GM12878 (cell line): ENCODE measurements around the gene KIAA1671. TPM values are rescaled to one million over a fixed set of nuclear protein-coding genes. Genes with fewer than 3 reads are reported as not detected.

Experiments used
- ATAC-seq: fragments of 200-7000 bp; cut with Tn5 transposase; 3 replicates; pipeline ENCODE4 v1.9.1; 2020; ENCODE audit warnings: mild to moderate bottlenecking, moderate library complexity
- BruUV-seq: library from RNA; stranded (reverse); fragments of 400-500 nt; replicated peaks from 2 replicates; lab custom pipeline; 2021; lab: Mats Ljungman, UMichigan
- CTCF ChIA-PET: fragments of 300-600 bp; sonication (Branson Sonifier 250); formaldehyde crosslinking; extraction: SDS; loops from one replicate; lab custom pipeline; 2021; ENCODE audit warnings: inconsistent platforms; lab: Yijun Ruan, JAX
- POLR2A ChIA-PET: fragments of 350-600 bp; formaldehyde crosslinking; extraction: SDS; loops from one replicate; lab custom pipeline; 2021; ENCODE audit warnings: inconsistent platforms; lab: Charles Lee
- RAD21 ChIA-PET: fragments of 300-600 bp; sonication (Branson Sonifier 250); formaldehyde crosslinking; loops from one replicate; lab custom pipeline; 2023; ENCODE audit warnings: antibody characterized with exemption; ENCODE audit not compliant: unreplicated experiment; lab: Charles Lee
- SMC1A ChIA-PET: fragments of 300-600 bp; sonication (Branson Sonifier 250); formaldehyde crosslinking; loops from one replicate; lab custom pipeline; 2023; ENCODE audit not compliant: unreplicated experiment, uncharacterized antibody; lab: Charles Lee
- DNase-seq: peaks from one replicate; pipeline ENCODE4 v3.0.0-alpha.2; 2011; ENCODE audit warnings: low read depth, low spot score
- FAIRE-seq: peaks from 3 replicates; lab custom pipeline; 2011; peaks lifted over from hg19 to GRCh38; lab: Jason Lieb, UNC
- H2AFZ ChIP-seq: 2 replicates; pipeline ENCODE4 v1.6.0; 2011; ENCODE audit warnings: low read depth, low read length, control low read depth; ENCODE audit not compliant: control insufficient read depth
- H3K27ac ChIP-seq: 2 replicates; pipeline ENCODE4 v1.5.1; 2011; ENCODE audit warnings: control low read depth; ENCODE audit not compliant: control insufficient read depth, insufficient read depth
- H3K27me3 ChIP-seq, 2 experiments: replicated peaks in 1 of 2; 2 replicates each; pipeline versions ENCODE4 v1.6.0 to v1.6.1; 2011; ENCODE audit warnings: low read length in 1 of 2; ENCODE audit not compliant: control insufficient read depth in 2 of 2, insufficient read depth in 2 of 2
- H3K36me3 ChIP-seq, 2 experiments: 2 replicates each; pipeline ENCODE4 v1.5.1; 2011; ENCODE audit warnings: low read length in 1 of 2; ENCODE audit not compliant: control insufficient read depth in 2 of 2, insufficient read depth in 2 of 2
- H3K4me1 ChIP-seq: 2 replicates; pipeline ENCODE4 v1.6.1; 2011; ENCODE audit warnings: mild to moderate bottlenecking, low read length, moderate library complexity, mixed read lengths; ENCODE audit not compliant: control insufficient read depth, insufficient read depth
- H3K4me2 ChIP-seq: 2 replicates; pipeline ENCODE4 v1.6.0; 2011; ENCODE audit warnings: control low read depth; ENCODE audit not compliant: control insufficient read depth, insufficient read depth
- H3K4me3 ChIP-seq: fragments of 200-600 bp; sonication (generic); 2 replicates; pipeline ENCODE4 v1.5.1; 2016
- H3K79me2 ChIP-seq: 2 replicates; pipeline ENCODE4 v1.6.0; 2011; ENCODE audit warnings: low read length; ENCODE audit not compliant: control insufficient read depth, insufficient read depth
- H3K9ac ChIP-seq: 2 replicates; pipeline ENCODE4 v1.8.0; 2011; ENCODE audit warnings: low read length, control low read depth, mixed read lengths; ENCODE audit not compliant: control insufficient read depth, insufficient read depth
- H3K9me3 ChIP-seq: replicated peaks from 3 replicates; pipeline ENCODE4 v1.5.1; 2011; ENCODE audit warnings: mild to moderate bottlenecking, low read length; ENCODE audit not compliant: control insufficient read depth, insufficient read depth
- H4K20me1 ChIP-seq: 2 replicates; pipeline ENCODE4 v1.6.0; 2011; ENCODE audit not compliant: control insufficient read depth, insufficient read depth
- CREM ChIP-seq: IDR thresholded peaks from 2 replicates; pipeline ENCODE4 v1.6.1; 2014; ENCODE audit warnings: antibody characterized with exemption, low read depth
- FOXM1 ChIP-seq: IDR thresholded peaks from 2 replicates; pipeline ENCODE4 v1.6.1; 2012; ENCODE audit warnings: low read depth, mild to moderate bottlenecking, inconsistent platforms, low read length, moderate library complexity
- KAT2A ChIP-seq: conservative IDR thresholded peaks from 2 replicates; pipeline ENCODE4 v1.6.1; 2011; ENCODE audit warnings: low read depth, low read length; ENCODE audit not compliant: control insufficient read depth
- NR2C2 ChIP-seq: IDR thresholded peaks from 2 replicates; pipeline ENCODE4 v1.6.1; 2011; ENCODE audit warnings: borderline replicate concordance, low read depth; ENCODE audit not compliant: control insufficient read depth, insufficient read length
- SMAD5 ChIP-seq: IDR thresholded peaks from 2 replicates; pipeline ENCODE4 v1.6.1; 2016; ENCODE audit warnings: antibody characterized with exemption, low read depth
- YBX1 ChIP-seq: fragments of 450-650 bp; IDR thresholded peaks from 2 replicates; pipeline ENCODE4 v1.6.1; 2016; ENCODE audit warnings: antibody characterized with exemption
- YY1 ChIP-seq: IDR thresholded peaks from 2 replicates; pipeline ENCODE4 v1.6.1; 2011; ENCODE audit warnings: low read depth, mild to moderate bottlenecking, low read length
- ZSCAN29 ChIP-seq: fragments of 450-650 bp; IDR thresholded peaks from 2 replicates; pipeline ENCODE4 v1.6.1; 2017; ENCODE audit warnings: mild to moderate bottlenecking, moderate library complexity
- WGBS: methylation state at CpG from one replicate; pipeline ENCODE4 v1.1.6; 2016; ENCODE audit warnings: low lambda C conversion rate; ENCODE audit not compliant: insufficient replicate concordance, insufficient coverage; ENCODE audit errors: missing lambda C conversion rate; 5-methylcytosine and 5-hydroxymethylcytosine counted together
- in situ Hi-C: fragments of 300-500 bp; cut with MboI; formaldehyde crosslinking; loops from 9 replicates; pipeline ENCODE4 v1.14.3; 2018; ENCODE audit warnings: mixed read lengths
- intact Hi-C: fragments of 100-400 bp; cut with micrococcal nuclease; formaldehyde crosslinking; loops from one replicate; pipeline ENCODE4 v1.14.2; 2022; ENCODE audit not compliant: unreplicated experiment
- polyA plus RNA-seq, 11 experiments: library from polyadenylated mRNA; depleted of rRNA in 4 of 11; unstranded in 6 of 11; stranded (reverse) in 5 of 11; fragments of >200 nt; fragmentation: Nextera tagmentation in 4 of 11; fragmentation: Illumina TruSeq in 1 of 11; extraction: Ambion mirVana in 4 of 11; extraction: Trizol in 1 of 11; gene quantifications; 1 replicate in 1 of 11; 2 replicates in 10 of 11; pipeline versions ENCODE4 v1.2.1 to v1.2.3, GENCODE V29; 2011 to 2016; ENCODE audit warnings: inconsistent platforms in 2 of 11, missing spikeins in 2 of 11, low read depth in 1 of 11
- total RNA-seq, 4 experiments: library from RNA; depleted of rRNA in 3 of 4; stranded (reverse); fragments of >200 nt in 3 of 4; fragmentation: Illumina TruSeq in 1 of 4; extraction: Trizol in 1 of 4; gene quantifications; 2 replicates each; pipeline versions ENCODE4 v1.2.1 to v1.2.3, GENCODE V29; 2013 to 2021

Gene KIAA1671
- total and polyA plus RNA-seq, 10 of the 15 experiments (the other 5 are each of a cell fraction or from before 2014, with no cell fraction given), result 0.05 to 2.7 (median 0.33) TPM

DNA sequence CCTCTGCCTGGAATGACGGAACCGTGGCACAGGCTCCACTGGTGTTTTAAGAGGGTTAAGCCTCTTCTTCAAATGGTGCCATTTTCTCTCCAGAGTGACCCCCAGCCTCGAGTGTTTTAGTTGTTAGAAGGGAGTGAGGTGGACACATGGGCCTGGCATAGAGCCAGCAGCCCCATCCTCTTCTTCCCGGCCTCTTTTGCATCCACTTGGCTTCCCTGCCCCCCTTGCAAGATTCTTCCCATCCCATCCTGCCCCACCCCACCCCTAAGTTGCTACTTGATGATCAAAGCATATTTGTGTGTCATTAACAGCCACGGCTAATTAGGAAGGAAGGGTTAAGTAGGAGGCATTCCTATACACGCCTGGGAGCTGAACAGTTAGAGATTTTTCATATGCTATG lies 174.8 kb downstream of the KIAA1671 start:
- FAIRE-seq, result no peak
- TF ChIP-seq SMAD5 (no peak), FOXM1 (no peak), CREM (no peak), NR2C2 (no peak), YBX1 (no peak), KAT2A (no peak), YY1 (no peak), ZSCAN29 (no peak)
- BruUV-seq, result no TSS peak
- Histone ChIP-seq H3K27me3 (no peaks in the 10 kb centered on the region; a peak in 1 of 4 replicates), H3K4me3 (no peak overlapping the region), H3K4me1 (no peaks in the 10 kb centered on the region), H3K9ac (no peak overlapping the region), H3K4me2 (no peak overlapping the region), H3K27ac (no peak overlapping the region), H2AFZ (no peak overlapping the region), H4K20me1 (no peaks in the 10 kb centered on the region), H3K79me2 (no peaks in the 10 kb centered on the region), H3K9me3 (no peaks in the 10 kb centered on the region; the same call in 2 of the 3 replicates), H3K36me3 (no peaks in the 10 kb centered on the region)
- WGBS, result 26% methylated on average over 6 of the region's 6 CpGs
- DNase-seq, result no peak
- SMC1A ChIA-PET, result interaction anchor here (1.6 kb wide), 1 partner anchor 16 kb away, joined by 4 read pairs; no protein-coding TSS in a partner anchor
- intact Hi-C loops (no loop called here), in situ Hi-C loops (no loop called here)
- no peak for ATAC-seq
- CTCF ChIA-PET, result interaction anchor here (0.9 to 8.9 kb wide), 3 partner anchors 15 to 206 kb away, joined by 3 to 44 read pairs (median 5); no protein-coding TSS in a partner anchor
- RAD21 ChIA-PET, result interaction anchor here (1.3 kb wide), 1 partner anchor 46 kb away, joined by 5 read pairs; no protein-coding TSS in a partner anchor
- POLR2A ChIA-PET, result interaction anchor here (0.6 to 1.2 kb wide), 2 partner anchors 9 to 22 kb away, joined by 3 to 4 read pairs; no protein-coding TSS in a partner anchor
